ENCODE measurements around the gene SDC1.

GRCh38 chr2:20194097-20195015, 30.6 kb downstream of the SDC1 start:
- TF ChIP-seq CTCF (IDR thresholded peaks at IDR 0.05) (no peak), POLR2A (IDR thresholded peaks at IDR 0.05) (no peak)
